ENCODE measurements around the gene ALKBH2.

ALKBH2 gene

DNA sequence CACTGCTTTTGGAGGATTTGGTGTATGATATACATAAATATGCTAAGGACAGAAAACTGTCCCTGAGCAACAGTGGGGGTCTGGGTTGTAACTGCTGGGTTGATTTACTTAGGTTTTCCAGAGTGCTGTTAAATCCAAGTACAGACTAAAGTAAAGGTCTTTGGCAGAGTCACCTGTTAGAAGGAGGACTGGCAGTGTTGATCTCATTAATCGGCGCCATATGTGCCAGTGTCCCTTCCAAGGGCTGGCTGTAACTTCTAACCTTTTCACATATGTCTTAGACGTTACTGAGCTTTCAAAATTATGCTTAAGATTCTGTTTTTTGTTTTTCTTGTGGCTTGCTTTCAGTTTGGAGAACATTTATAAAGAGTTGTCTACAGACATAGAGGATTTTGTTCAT is 9.2 kb upstream of the ALKBH2 start:
- no peak for DNase-seq (ENCODE audit: low read depth)
- no peak for TF ChIP-seq CTCF (IDR thresholded peaks at IDR 0.05; ENCODE audit: control insufficient read depth, extremely low read depth, insufficient read depth)
- no peak overlapping the region for H3K4me3 ChIP-seq (ENCODE audit: low read depth, low read length)

GRCh38 chr12:109100741-109101140 is 7.5 kb upstream of the ALKBH2 start:
- TF ChIP-seq CTCF (IDR thresholded peaks at IDR 0.05; ENCODE audit: control insufficient read depth, extremely low read depth, insufficient read depth), result no peak
- no peak for DNase-seq (ENCODE audit: low read depth)
- no peak overlapping the region for H3K4me3 ChIP-seq (ENCODE audit: low read depth, low read length)

DNA sequence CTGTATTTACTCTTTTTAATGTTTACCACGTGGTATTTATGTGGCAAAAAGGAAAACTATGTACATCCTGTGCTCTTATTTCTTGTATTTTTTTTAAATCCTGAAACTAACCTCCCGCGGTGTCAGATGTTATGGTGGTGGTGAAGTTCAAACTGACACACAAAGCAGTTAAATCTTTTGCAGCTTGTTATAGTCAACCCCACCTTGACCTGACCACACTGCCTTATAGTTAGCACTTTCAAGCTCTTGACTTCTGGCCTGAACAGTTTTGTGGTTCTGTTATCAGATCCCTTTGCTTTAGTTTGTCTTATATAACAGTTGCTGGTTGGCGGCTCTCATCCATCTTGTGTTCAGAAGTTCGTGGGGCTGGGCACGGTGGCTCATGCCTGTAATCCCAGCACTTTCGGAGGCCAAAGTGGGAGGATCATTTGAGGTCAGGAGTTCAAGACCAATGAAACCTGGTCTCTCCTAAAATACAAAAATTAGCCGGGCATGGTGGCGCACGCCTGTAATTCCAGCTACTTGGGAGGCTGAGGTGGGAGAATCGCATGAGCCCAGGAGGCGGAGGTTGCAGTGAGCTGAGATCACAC is 6.3 kb upstream of the ALKBH2 start:
- DNase-seq (ENCODE audit: low read depth), result no peak
- peak overlapping the region; percentile 87 for H3K4me3 ChIP-seq (ENCODE audit: low read depth, low read length)
- TF ChIP-seq CTCF (IDR thresholded peaks at IDR 0.05; ENCODE audit: control insufficient read depth, extremely low read depth, insufficient read depth), result no peak

DNA sequence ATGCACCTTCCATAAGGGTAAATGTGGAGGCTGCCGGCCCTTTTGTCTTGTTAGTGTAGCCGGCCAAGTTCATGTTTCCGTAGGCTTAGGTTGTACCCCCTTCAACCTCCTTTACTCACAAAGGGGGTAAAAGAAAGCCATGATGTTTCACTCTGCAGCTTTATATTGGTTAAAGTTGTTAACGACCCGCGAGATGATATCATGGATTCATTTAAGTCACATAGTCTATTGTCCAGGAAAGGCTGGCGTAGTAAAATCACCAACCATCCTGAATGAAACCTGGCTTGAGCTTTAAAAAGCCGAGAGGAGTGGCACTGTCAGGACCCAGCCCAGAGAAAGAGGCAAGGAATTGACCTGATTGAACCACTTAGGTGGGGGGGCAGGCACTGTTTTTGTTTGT is 5.4 kb upstream of the ALKBH2 start:
- DNase-seq (ENCODE audit: low read depth), result no peak
- H3K4me3 ChIP-seq (ENCODE audit: low read depth, low read length), result peak overlapping the region; percentile 87
- no peak for TF ChIP-seq CTCF (IDR thresholded peaks at IDR 0.05; ENCODE audit: control insufficient read depth, extremely low read depth, insufficient read depth)

DNA sequence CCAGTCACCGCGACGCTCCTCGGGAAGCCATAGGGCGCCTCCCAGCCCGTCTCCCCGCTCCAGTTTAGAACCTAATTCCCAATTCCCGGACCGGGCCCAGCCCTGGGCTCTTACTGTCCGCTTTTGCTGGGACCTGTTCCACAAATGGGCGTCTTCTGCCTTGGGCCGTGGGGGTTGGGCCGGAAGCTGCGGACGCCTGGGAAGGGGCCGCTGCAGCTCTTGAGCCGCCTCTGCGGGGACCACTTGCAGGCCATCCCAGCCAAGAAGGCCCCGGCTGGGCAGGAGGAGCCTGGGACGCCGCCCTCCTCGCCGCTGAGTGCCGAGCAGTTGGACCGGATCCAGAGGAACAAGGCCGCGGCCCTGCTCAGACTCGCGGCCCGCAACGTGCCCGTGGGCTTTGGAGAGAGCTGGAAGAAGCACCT is 4.9 kb upstream of the ALKBH2 start:
- no peak for DNase-seq (ENCODE audit: low read depth)
- no peak for TF ChIP-seq CTCF (IDR thresholded peaks at IDR 0.05; ENCODE audit: control insufficient read depth, extremely low read depth, insufficient read depth)
- peak overlapping the region; percentile 87 for H3K4me3 ChIP-seq (ENCODE audit: low read depth, low read length)

DNA sequence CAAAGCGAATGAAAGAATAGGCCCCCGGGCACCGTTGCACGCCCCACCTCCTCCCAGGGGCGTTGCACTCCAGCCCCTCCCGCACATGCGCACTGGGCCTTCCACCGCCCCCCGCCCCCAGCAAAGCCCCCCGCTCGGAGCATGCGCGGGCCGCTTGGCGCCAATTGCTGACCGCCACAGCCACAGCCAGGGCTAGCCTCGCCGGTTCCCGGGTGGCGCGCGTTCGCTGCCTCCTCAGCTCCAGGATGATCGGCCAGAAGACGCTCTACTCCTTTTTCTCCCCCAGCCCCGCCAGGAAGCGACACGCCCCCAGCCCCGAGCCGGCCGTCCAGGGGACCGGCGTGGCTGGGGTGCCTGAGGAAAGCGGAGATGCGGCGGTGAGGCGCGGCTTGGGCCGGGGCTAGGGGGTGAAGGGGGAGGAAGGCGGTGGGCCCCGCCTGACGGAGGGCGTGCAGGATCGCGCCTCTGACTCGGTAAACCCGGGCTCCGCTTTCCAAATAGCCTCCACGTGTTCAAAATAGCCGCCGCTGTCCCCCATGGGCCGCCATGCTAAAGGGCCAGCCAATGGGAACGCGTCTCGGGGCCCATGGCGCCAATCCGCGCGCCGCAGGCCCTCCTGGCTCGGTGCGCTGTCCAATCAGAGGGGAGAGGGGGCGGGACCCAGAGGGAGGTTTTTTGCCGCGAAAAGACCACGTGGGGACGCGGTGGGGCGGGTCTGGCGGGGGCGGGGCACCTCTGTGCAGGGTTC is 4.3 kb upstream of the ALKBH2 start, which contains the start of gene UNG:
Gene UNG (plus strand): TSS at position 163 of the 748 bp plus-strand sequence. CDS start 83 bp downstream, at position 246.
- no peak for TF ChIP-seq CTCF (IDR thresholded peaks at IDR 0.05; ENCODE audit: control insufficient read depth, extremely low read depth, insufficient read depth)
- H3K4me3 ChIP-seq (ENCODE audit: low read depth, low read length), result peak within 1 kb of the TSS; percentile 87
- peak; percentile 79 for DNase-seq (ENCODE audit: low read depth)

DNA sequence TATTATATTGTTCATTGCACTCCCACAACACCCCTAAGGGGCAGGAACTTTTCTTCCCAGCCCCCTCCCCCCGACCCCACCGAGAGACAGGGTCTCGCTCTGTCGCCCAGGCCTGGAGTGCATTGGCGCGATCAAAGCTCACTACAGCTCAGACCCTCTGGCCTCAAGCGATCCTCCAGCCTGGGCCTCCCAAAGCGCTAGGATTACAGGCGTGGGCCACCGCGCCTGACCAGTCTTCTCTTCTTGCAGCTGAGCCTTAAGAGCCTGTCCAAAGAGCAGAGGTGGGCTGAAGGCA is 3.8 kb upstream of the ALKBH2 start:
- DNase-seq (ENCODE audit: low read depth), result no peak
- H3K4me3 ChIP-seq (ENCODE audit: low read depth, low read length), result peak overlapping the region; percentile 87
- TF ChIP-seq CTCF (IDR thresholded peaks at IDR 0.05; ENCODE audit: control insufficient read depth, extremely low read depth, insufficient read depth), result no peak
